Karpas-422 (cell line): Measurements from ENCODE around the gene BRICD5. TPM values are rescaled to one million over a fixed set of nuclear protein-coding genes. Genes with fewer than 3 reads are reported as not detected.
A peak's percentile ranks its signal among the peaks of the same experiment; 100 is the strongest.
"Not testable (repeated sequence)": the region's sequence is repeated elsewhere in the genome, so short reads cannot be mapped to it uniquely, and the experiment has no call there.

Experiments
- DNase-seq: peaks from one replicate; pipeline ENCODE4 v3.0.0-alpha.2; 2015
- H2AFZ ChIP-seq: fragments of 200-600 bp; sonication (generic); 2 replicates; pipeline ENCODE4 v1.6.1; 2014; ENCODE audit warnings: antibody characterized with exemption, low read length, mixed read lengths
- H3K27ac ChIP-seq: fragments of 200-600 bp; sonication (generic); 2 replicates; pipeline ENCODE4 v1.5.1; 2014; ENCODE audit warnings: mild to moderate bottlenecking, low read length, moderate library complexity
- H3K27me3 ChIP-seq: fragments of 200-600 bp; sonication (generic); 2 replicates; pipeline ENCODE4 v1.6.1; 2014; ENCODE audit warnings: low read length, mixed read lengths
- H3K36me3 ChIP-seq: fragments of 200-600 bp; sonication (generic); 2 replicates; pipeline ENCODE4 v1.6.1; 2014; ENCODE audit warnings: low read length, mixed read lengths; ENCODE audit not compliant: insufficient read depth
- H3K4me1 ChIP-seq: fragments of 200-600 bp; sonication (generic); 2 replicates; pipeline ENCODE4 v1.6.1; 2014; ENCODE audit warnings: mild to moderate bottlenecking, low read length, mixed read lengths
- H3K4me2 ChIP-seq: fragments of 200-600 bp; sonication (generic); 2 replicates; pipeline ENCODE4 v1.6.1; 2014; ENCODE audit warnings: low read length, low read depth, mild to moderate bottlenecking; ENCODE audit not compliant: poor library complexity, severe bottlenecking
- H3K4me3 ChIP-seq: fragments of 200-600 bp; sonication (generic); 2 replicates; pipeline ENCODE4 v1.5.1; 2014; ENCODE audit warnings: mild to moderate bottlenecking, antibody characterized with exemption, low read length, mixed read lengths
- H3K79me2 ChIP-seq: fragments of 200-600 bp; sonication (generic); 2 replicates; pipeline ENCODE4 v1.6.1; 2014; ENCODE audit warnings: mild to moderate bottlenecking, low read length, mixed read lengths
- H3K9ac ChIP-seq: fragments of 200-600 bp; sonication (generic); 2 replicates; pipeline ENCODE4 v1.6.0; 2014; ENCODE audit warnings: low read length
- H3K9me2 ChIP-seq: fragments of 200-600 bp; sonication (generic), shearing (Covaris generic); replicated peaks from 2 replicates; pipeline ENCODE4 v1.6.0; 2014; ENCODE audit warnings: mild to moderate bottlenecking, low read length, moderate library complexity; ENCODE audit not compliant: insufficient read depth
- H3K9me3 ChIP-seq: fragments of 300-700, 200-600 bp; sonication (generic); 2 replicates; pipeline ENCODE4 v1.6.1; 2014; ENCODE audit warnings: low read length, mixed read lengths
- H4K20me1 ChIP-seq: fragments of 200-600 bp; sonication (generic); 2 replicates; pipeline ENCODE4 v1.6.1; 2014; ENCODE audit warnings: mild to moderate bottlenecking, antibody characterized with exemption, low read length, low read depth; ENCODE audit not compliant: insufficient read depth
- total RNA-seq: library from RNA; depleted of rRNA; stranded (reverse); fragments of >200 nt; shearing (Covaris generic); gene quantifications from 2 replicates; pipeline ENCODE4 v1.2.3, GENCODE V29; 2014; ENCODE audit warnings: low replicate concordance

BRICD5 gene
- total RNA-seq, 1 experiment from 2014 or later, result 3.7 TPM

DNA sequence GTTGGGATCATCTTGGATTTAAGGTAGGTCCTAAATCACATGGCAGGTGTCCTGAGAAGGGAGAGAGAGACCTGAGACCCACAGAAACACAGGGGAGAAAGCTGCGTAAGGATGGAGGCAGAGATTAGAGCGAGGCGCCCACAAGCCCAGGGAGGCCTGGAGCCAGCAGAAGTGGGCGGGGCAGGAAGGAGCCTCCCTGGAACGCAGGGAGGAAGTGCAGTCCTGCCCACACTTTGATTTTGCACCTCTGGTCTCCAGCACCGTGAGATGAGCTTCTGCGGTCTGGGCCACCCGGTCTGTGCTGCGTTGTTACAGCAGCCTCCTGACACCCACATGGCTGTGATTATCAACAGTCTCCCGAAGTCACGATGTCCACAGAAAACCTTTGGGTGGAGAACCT lies 31.9 kb upstream of the BRICD5 start:
- no peaks in the 10 kb centered on the region for H3K27me3 ChIP-seq
- DNase-seq, result no peak
- peaks cover 9% of the 10 kb centered on the region for H3K36me3 ChIP-seq
- H3K27ac ChIP-seq, result no peak overlapping the region
- no peaks in the 10 kb centered on the region for H3K9me3 ChIP-seq
- no peak overlapping the region for H3K9ac ChIP-seq
- no peaks in the 10 kb centered on the region for H3K4me1 ChIP-seq
- no peaks in the 10 kb centered on the region for H4K20me1 ChIP-seq
- H3K79me2 ChIP-seq, result no peaks in the 10 kb centered on the region
- H2AFZ ChIP-seq, result no peak overlapping the region
- H3K4me2 ChIP-seq, result no peak overlapping the region
- H3K4me3 ChIP-seq, result no peak overlapping the region
- no peaks in the 10 kb centered on the region for H3K9me2 ChIP-seq

DNA sequence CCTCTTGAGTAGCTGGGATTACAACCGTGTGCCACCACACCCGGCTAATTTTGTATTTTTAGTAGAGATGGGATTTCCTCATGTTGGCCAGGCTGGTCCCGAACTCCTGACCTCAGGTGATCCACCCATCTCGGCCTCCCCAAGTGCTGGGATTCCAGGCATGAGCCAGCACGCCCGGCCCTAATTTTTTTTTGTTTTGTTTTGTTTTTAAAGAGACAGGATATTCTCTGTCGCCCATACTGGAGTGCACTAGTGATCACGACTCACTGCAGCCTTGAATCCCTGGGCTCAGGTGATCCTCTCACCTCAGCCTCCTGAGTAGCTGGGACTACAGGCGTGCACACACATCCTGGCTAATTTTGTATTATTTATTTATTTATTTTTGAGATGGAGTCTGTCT lies 29.7 kb upstream of the BRICD5 start:
- not testable (repeated sequence) for H2AFZ ChIP-seq, H3K4me1 ChIP-seq, H3K9me2 ChIP-seq, H3K27me3 ChIP-seq, H3K36me3 ChIP-seq, H3K4me2 ChIP-seq, H3K9ac ChIP-seq, H3K4me3 ChIP-seq, H3K9me3 ChIP-seq, H3K27ac ChIP-seq, H3K79me2 ChIP-seq, H4K20me1 ChIP-seq, DNase-seq

DNA sequence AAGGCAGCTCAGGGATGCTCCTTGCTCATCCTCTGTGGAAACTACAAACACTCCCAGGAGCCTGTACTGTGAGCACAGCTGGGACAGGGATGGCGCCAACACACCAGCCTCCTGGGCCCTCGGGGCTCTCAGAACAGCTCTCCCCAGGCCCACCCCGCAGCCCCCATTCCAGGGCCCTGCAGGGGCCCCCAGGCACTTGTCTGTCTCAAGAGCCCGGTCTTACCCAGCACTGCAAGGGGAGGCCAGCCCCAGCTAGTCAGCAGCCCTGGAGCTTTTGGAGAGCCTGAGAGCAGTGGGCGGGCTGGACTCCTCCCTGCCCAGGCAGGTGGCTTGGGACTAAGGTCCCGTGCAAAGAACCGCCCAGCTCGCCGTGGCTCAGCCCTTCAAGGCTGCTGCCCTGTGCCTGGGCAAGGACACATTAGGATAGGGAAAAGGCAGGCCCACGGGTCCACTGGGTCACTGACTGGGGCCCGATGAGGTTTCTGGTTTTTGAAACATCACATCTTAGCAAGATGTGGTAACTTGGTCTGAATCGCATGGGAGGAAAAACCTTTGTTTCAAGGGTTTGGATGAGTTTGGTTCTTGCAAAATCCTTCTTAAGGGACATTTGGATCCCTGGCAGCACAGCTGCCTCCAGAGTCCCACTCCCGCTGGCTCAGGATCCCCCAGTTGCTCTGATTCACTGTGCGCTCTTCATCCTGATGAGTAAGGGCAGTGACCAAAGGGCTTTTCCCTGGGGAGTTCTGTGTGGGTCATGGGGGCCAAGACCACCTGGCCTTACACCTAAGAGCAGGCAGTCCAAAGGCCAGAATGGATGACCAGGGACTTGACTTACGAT lies 28.4 kb upstream of the BRICD5 start:
- Histone ChIP-seq H3K4me2 (no peak overlapping the region), H3K4me1 (no peaks in the 10 kb centered on the region), H3K27me3 (no peaks in the 10 kb centered on the region), H3K4me3 (no peak overlapping the region), H2AFZ (no peak overlapping the region), H3K36me3 (peaks cover 6% of the 10 kb centered on the region; the same call in 1 of the 2 replicates), H3K27ac (no peak overlapping the region), H3K9me3 (no peaks in the 10 kb centered on the region), H3K9me2 (no peaks in the 10 kb centered on the region), H3K79me2 (no peaks in the 10 kb centered on the region), H4K20me1 (no peaks in the 10 kb centered on the region), H3K9ac (no peak overlapping the region)
- no peak for DNase-seq

DNA sequence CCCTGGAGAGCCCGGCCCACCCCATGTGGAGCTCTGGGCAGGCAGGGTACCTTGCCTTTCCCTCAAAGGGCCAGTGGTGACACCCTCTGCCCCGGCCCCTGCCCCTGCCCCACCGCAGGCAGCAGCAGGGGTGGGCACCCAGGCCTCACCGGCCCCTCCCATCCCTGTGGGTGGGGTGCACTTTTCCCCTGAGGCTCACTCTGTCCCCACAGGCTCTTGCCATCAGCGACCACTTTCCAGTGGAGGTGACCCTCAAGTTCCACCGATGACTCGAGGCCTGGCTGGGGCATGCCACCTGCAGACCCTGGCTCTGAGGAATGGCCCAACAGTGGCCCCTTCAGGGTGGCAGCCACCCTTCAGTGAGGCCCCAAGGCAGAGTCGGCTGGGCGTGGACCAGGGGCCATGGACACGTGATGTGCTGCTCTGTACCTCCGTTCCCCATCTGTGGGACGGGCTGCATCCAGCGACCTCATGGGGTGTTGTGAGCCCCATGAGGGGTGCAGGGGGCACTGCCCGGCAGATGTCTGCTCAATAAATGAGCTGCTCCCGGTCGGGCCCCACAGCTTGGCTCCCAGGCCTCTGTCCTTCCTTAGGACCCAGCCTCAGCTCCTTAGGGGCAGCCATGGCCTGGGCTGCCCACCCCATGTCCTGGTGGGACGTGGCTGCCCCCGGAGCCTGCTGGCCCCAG lies 27.6 kb upstream of the BRICD5 start:
- no peaks in the 10 kb centered on the region for H3K27me3 ChIP-seq
- peaks cover 3% of the 10 kb centered on the region for H3K36me3 ChIP-seq
- no peaks in the 10 kb centered on the region for H3K79me2 ChIP-seq
- H3K9ac ChIP-seq, result no peak overlapping the region
- DNase-seq, result peak; percentile 64
- no peaks in the 10 kb centered on the region for H3K4me1 ChIP-seq
- H3K27ac ChIP-seq, result no peak overlapping the region
- no peaks in the 10 kb centered on the region for H3K9me2 ChIP-seq
- H4K20me1 ChIP-seq, result no peaks in the 10 kb centered on the region
- no peak overlapping the region for H3K4me3 ChIP-seq
- no peaks in the 10 kb centered on the region for H3K9me3 ChIP-seq
- no peak overlapping the region for H2AFZ ChIP-seq
- no peak overlapping the region for H3K4me2 ChIP-seq

DNA sequence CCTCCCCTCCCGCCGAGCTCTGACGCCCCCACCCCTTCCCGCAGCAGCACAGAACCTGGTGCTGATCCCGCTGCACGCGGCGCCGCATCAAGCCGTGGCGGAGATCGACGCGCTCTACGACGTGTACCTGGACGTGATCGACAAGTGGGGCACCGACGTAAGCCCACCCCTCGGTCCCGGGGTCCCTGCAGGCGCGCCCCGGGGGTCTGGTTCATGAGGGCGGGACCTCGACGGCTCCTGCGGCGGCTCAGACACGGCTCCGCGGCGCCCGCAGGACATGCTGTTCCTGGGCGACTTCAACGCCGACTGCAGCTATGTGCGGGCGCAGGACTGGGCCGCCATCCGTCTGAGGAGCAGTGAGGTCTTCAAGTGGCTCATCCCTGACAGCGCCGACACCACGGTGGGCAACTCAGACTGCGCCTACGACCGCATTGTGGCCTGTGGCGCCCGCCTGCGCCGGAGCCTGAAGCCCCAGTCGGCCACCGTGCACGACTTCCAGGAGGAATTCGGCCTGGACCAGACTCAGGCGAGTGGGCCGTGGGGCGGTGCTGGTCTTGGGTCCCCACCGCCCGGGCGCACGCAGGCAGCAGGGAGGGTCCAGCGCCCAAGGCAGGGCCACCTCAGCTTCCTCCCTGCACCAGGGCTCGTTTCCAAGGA lies 27.0 kb upstream of the BRICD5 start:
- H3K79me2 ChIP-seq, result no peaks in the 10 kb centered on the region
- no peak overlapping the region for H2AFZ ChIP-seq
- no peak overlapping the region for H3K4me2 ChIP-seq
- H4K20me1 ChIP-seq, result 0 out of 2 replicates have a peak, but pooled peaks cover 3% of the 10 kb centered on the region
- no peaks in the 10 kb centered on the region for H3K9me3 ChIP-seq
- no peaks in the 10 kb centered on the region for H3K4me1 ChIP-seq
- peaks cover 3% of the 10 kb centered on the region for H3K36me3 ChIP-seq
- no peak for DNase-seq
- H3K27me3 ChIP-seq, result no peaks in the 10 kb centered on the region
- no peak overlapping the region for H3K9ac ChIP-seq
- no peak overlapping the region for H3K4me3 ChIP-seq
- H3K9me2 ChIP-seq, result no peaks in the 10 kb centered on the region
- H3K27ac ChIP-seq, result no peak overlapping the region

GRCh38 chr16:2237102-2237482 lies 26.4 kb upstream of the BRICD5 start:
- Histone ChIP-seq H3K36me3 (no peaks in the 10 kb centered on the region; the same call in 1 of the 2 replicates), H3K4me3 (no peak overlapping the region), H2AFZ (no peak overlapping the region), H3K9me3 (no peaks in the 10 kb centered on the region), H3K9ac (no peak overlapping the region), H3K4me1 (no peaks in the 10 kb centered on the region), H4K20me1 (0 out of 2 replicates have a peak, but pooled peaks cover 3% of the 10 kb centered on the region), H3K27ac (no peak overlapping the region), H3K9me2 (no peaks in the 10 kb centered on the region), H3K4me2 (no peak overlapping the region), H3K27me3 (no peaks in the 10 kb centered on the region), H3K79me2 (no peaks in the 10 kb centered on the region)
- DNase-seq, result no peak

GRCh38 chr16:2236337-2237101 lies 25.9 kb upstream of the BRICD5 start, which contains the start of gene DNASE1L2:
Gene DNASE1L2 (plus strand): TSS chr16:2236444. CDS start chr16:2236817, 373 bp downstream.
- H3K36me3 ChIP-seq, result no peaks in the 10 kb centered on the region; the same call in 1 of the 2 replicates
- no peak within 1 kb of the TSS for H3K4me3 ChIP-seq
- no peak within 1 kb of the TSS for H3K4me2 ChIP-seq
- no peaks in the 10 kb centered on the region for H3K79me2 ChIP-seq
- DNase-seq, result peak; percentile 57
- H4K20me1 ChIP-seq, result 0 out of 2 replicates have a peak, but pooled peaks cover 3% of the 10 kb centered on the region
- no peaks in the 10 kb centered on the region for H3K9me2 ChIP-seq
- H3K27me3 ChIP-seq, result no peaks in the 10 kb centered on the region
- no peak within 1 kb of the TSS for H3K27ac ChIP-seq
- H3K4me1 ChIP-seq, result no peaks in the 10 kb centered on the region
- H3K9ac ChIP-seq, result no peak within 1 kb of the TSS
- H3K9me3 ChIP-seq, result no peaks in the 10 kb centered on the region
- no peak within 1 kb of the TSS for H2AFZ ChIP-seq
